OCI-LY1 (cell line): ENCODE results near the gene CGB5.

Experiments used
- H2AFZ ChIP-seq: fragments of 200-600 bp; sonication (generic), shearing (Covaris generic); 2 replicates; pipeline ENCODE4 v1.6.0; 2014; ENCODE audit warnings: antibody characterized with exemption, mild to moderate bottlenecking, low read length
- H3F3A ChIP-seq: fragments of 200-600 bp; sonication (generic), shearing (Covaris generic); 2 replicates; pipeline ENCODE4 v1.6.0; 2014; ENCODE audit warnings: mild to moderate bottlenecking, antibody characterized with exemption, low read length, moderate library complexity; ENCODE audit not compliant: insufficient read depth
- H3K27ac ChIP-seq: fragments of 200-600 bp; sonication (generic); 2 replicates; pipeline ENCODE4 v1.5.1; 2014; ENCODE audit warnings: low read length, mixed run types, mild to moderate bottlenecking, low read depth; ENCODE audit not compliant: poor library complexity, severe bottlenecking
- H3K27me3 ChIP-seq: fragments of 200-600 bp; sonication (generic); 2 replicates; pipeline ENCODE4 v1.6.0; 2014; ENCODE audit warnings: antibody characterized with exemption, mild to moderate bottlenecking, low read length, moderate library complexity; ENCODE audit not compliant: insufficient read depth
- H3K36me3 ChIP-seq: fragments of 200-600 bp; sonication (generic); 2 replicates; pipeline ENCODE4 v1.6.1; 2014; ENCODE audit warnings: mild to moderate bottlenecking, antibody characterized with exemption, low read length, moderate library complexity, mixed read lengths; ENCODE audit not compliant: insufficient read depth
- H3K4me1 ChIP-seq: fragments of 200-600 bp; sonication (generic); 2 replicates; pipeline ENCODE4 v1.5.1; 2014; ENCODE audit warnings: mild to moderate bottlenecking, low read length, moderate library complexity; ENCODE audit not compliant: insufficient read depth, severe bottlenecking
- H3K4me2 ChIP-seq: fragments of 200-600 bp; sonication (generic), shearing (Covaris generic); 2 replicates; pipeline ENCODE4 v1.6.1; 2014; ENCODE audit warnings: low read length
- H3K4me3 ChIP-seq: fragments of 200-600 bp; sonication (generic); 2 replicates; pipeline ENCODE4 v1.5.1; 2014; ENCODE audit warnings: low read length, low read depth, mild to moderate bottlenecking, mixed read lengths; ENCODE audit not compliant: poor library complexity, severe bottlenecking
- H3K79me2 ChIP-seq: fragments of 200-600 bp; shearing (Covaris generic); 2 replicates; pipeline ENCODE4 v1.6.1; 2016; ENCODE audit warnings: mixed run types, low read length, mixed read lengths; ENCODE audit not compliant: insufficient read depth
- H3K9ac ChIP-seq: fragments of 200-600 bp; sonication (generic), shearing (Covaris generic); 2 replicates; pipeline ENCODE4 v1.6.1; 2014; ENCODE audit warnings: mild to moderate bottlenecking, low read length, mixed read lengths
- H3K9me2 ChIP-seq: fragments of 200-600 bp; sonication (generic), shearing (Covaris generic); 2 replicates; pipeline ENCODE4 v1.6.1; 2014; ENCODE audit warnings: low read depth, mild to moderate bottlenecking, low read length, mixed read lengths
- H3K9me3 ChIP-seq: fragments of 200-600 bp; shearing (Covaris generic); 2 replicates; pipeline ENCODE4 v1.6.1; 2014; ENCODE audit warnings: low read length, mixed read lengths
- H4K20me1 ChIP-seq: fragments of 200-600 bp; sonication (generic), shearing (Covaris generic); 2 replicates; pipeline ENCODE4 v1.6.0; 2016; ENCODE audit warnings: mild to moderate bottlenecking, low read length; ENCODE audit not compliant: insufficient read depth
- CTCF ChIP-seq: fragments of 200-600 bp; sonication (generic), shearing (Covaris generic); IDR thresholded peaks from 2 replicates; pipeline ENCODE4 v1.5.1; 2017; ENCODE audit warnings: mild to moderate bottlenecking, antibody characterized with exemption, low read length, moderate library complexity, mixed read lengths
- EZH2 ChIP-seq: fragments of 200-600 bp; sonication (generic), shearing (Covaris generic); IDR thresholded peaks from 2 replicates; pipeline ENCODE4 v1.8.0; 2017; ENCODE audit warnings: borderline replicate concordance, mixed run types, mild to moderate bottlenecking, antibody characterized with exemption, low read length, moderate library complexity, mixed read lengths

Gene CGB5

GRCh38 chr19:49065905-49066512 lies 22.4 kb downstream of the CGB5 start:
- TF ChIP-seq EZH2 (no peak), CTCF (no peak)

GRCh38 chr19:49067554-49067953 lies 23.9 kb downstream of the CGB5 start:
- Histone ChIP-seq H3K4me3 (no peak overlapping the region), H3K27me3 (peaks cover 14% of the 10 kb centered on the region), H3F3A (no peaks in the 10 kb centered on the region), H3K27ac (no peak overlapping the region), H4K20me1 (no peaks in the 10 kb centered on the region), H3K9ac (no peak overlapping the region), H3K79me2 (no peaks in the 10 kb centered on the region), H3K36me3 (no peaks in the 10 kb centered on the region), H3K4me2 (no peak overlapping the region), H2AFZ (no peak overlapping the region), H3K9me2 (no peaks in the 10 kb centered on the region), H3K4me1 (no peaks in the 10 kb centered on the region), H3K9me3 (no peaks in the 10 kb centered on the region)
- TF ChIP-seq EZH2: no peak
- no peak for TF ChIP-seq CTCF

More at GRCh38 chr19:49065905-49066512, 22.4 kb downstream of the CGB5 start:
- Histone ChIP-seq H3K27me3 (peaks cover 14% of the 10 kb centered on the region), H3K9me3 (no peaks in the 10 kb centered on the region), H3K36me3 (no peaks in the 10 kb centered on the region), H3F3A (no peaks in the 10 kb centered on the region), H4K20me1 (no peaks in the 10 kb centered on the region), H3K4me1 (no peaks in the 10 kb centered on the region), H3K4me2 (no peak overlapping the region), H3K9me2 (no peaks in the 10 kb centered on the region), H3K9ac (no peak overlapping the region), H3K4me3 (no peak overlapping the region), H3K79me2 (no peaks in the 10 kb centered on the region), H3K27ac (no peak overlapping the region), H2AFZ (no peak overlapping the region)

GRCh38 chr19:49069026-49069425 lies 25.4 kb downstream of the CGB5 start:
- no peak for TF ChIP-seq CTCF
- no peak for TF ChIP-seq EZH2
- no peak overlapping the region for H2AFZ ChIP-seq
- no peaks in the 10 kb centered on the region for H3K9me2 ChIP-seq
- no peak overlapping the region for H3K27ac ChIP-seq
- no peaks in the 10 kb centered on the region for H3K9me3 ChIP-seq
- H3K36me3 ChIP-seq: no peaks in the 10 kb centered on the region
- H3K4me3 ChIP-seq: no peak overlapping the region
- H4K20me1 ChIP-seq: no peaks in the 10 kb centered on the region
- no peak overlapping the region for H3K9ac ChIP-seq
- no peaks in the 10 kb centered on the region for H3F3A ChIP-seq
- peaks cover 14% of the 10 kb centered on the region for H3K27me3 ChIP-seq
- H3K79me2 ChIP-seq: no peaks in the 10 kb centered on the region
- H3K4me1 ChIP-seq: no peaks in the 10 kb centered on the region
- H3K4me2 ChIP-seq: no peak overlapping the region
